Stomach (tissue), 9 donors: ENCODE measurements around the gene SPEM3. TPM values are rescaled to one million over a fixed set of nuclear protein-coding genes. Genes with fewer than 3 reads are reported as not detected.

Experiments
- DNase-seq, 2 donors: peaks; one replicate each; pipeline versions ENCODE4 v3.0.0 to v3.0.0-alpha.2; 2013 to 2019
- H3K27ac ChIP-seq, 5 donors: fragments of 200-600 bp in 4 of 5; sonication (generic) in 4 of 5; one replicate each; pipeline ENCODE4 v1.5.1; 2013 to 2019; ENCODE audit warnings: mild to moderate bottlenecking in 1 of 5, moderate library complexity in 1 of 5
- H3K27me3 ChIP-seq, 3 donors: fragments of 200-600 bp; sonication (generic); one replicate each; pipeline ENCODE4 v1.5.1; 2017 to 2019; ENCODE audit warnings: mixed run types in 1 of 3
- H3K36me3 ChIP-seq, 4 donors: fragments of 200-600 bp; sonication (generic); 1 replicate in 3 of 4; 2 replicates in 1 of 4; pipeline ENCODE4 v1.5.1; 2016 to 2019
- H3K4me1 ChIP-seq, 4 donors: fragments of 200-600 bp; sonication (generic); one replicate each; pipeline ENCODE4 v1.5.1; 2016 to 2019
- H3K4me3 ChIP-seq, 4 donors: fragments of 200-600 bp; sonication (generic) in 3 of 4; one replicate each; pipeline ENCODE4 v1.5.1; 2016 to 2019; ENCODE audit warnings: mild to moderate bottlenecking in 1 of 4
- H3K9me3 ChIP-seq, 4 donors: fragments of 200-600 bp; sonication (generic); one replicate each; pipeline ENCODE4 v1.5.1; 2016 to 2019
- EP300 ChIP-seq: sonication (generic); formaldehyde crosslinking; IDR thresholded peaks from one replicate; pipeline ENCODE4 v1.6.1; 2017; ENCODE audit warnings: antibody characterized with exemption
- POLR2A ChIP-seq, 4 donors: fragments of 450-650 bp; IDR thresholded peaks; one replicate each; pipeline ENCODE4 v1.6.1; 2016; ENCODE audit warnings: antibody characterized with exemption in 4 of 4, control low read depth in 2 of 4, mild to moderate bottlenecking in 1 of 4, moderate library complexity in 1 of 4
- POLR2AphosphoS5 ChIP-seq, 3 donors: sonication (generic); formaldehyde crosslinking; IDR thresholded peaks; one replicate each; pipeline ENCODE4 v1.6.1; 2016; ENCODE audit warnings: antibody characterized with exemption in 3 of 3
- WGBS, 5 donors: extraction: QIAGEN DNeasy Blood & Tissue Kit in 3 of 5; methylation state at CpG; one replicate each; pipeline versions ENCODE4 v1.1.5 to v1.1.7; 2013 to 2018; 5-methylcytosine and 5-hydroxymethylcytosine counted together
- intact Hi-C: fragments of 100-400 bp; cut with DNase I; formaldehyde crosslinking; loops from one replicate; pipeline ENCODE4 v1.15.1; 2023; ENCODE audit warnings: low total_unique reads
- polyA plus RNA-seq, 3 donors: library from polyadenylated mRNA; stranded (reverse); fragments of 200-250 nt; gene quantifications; one replicate each; pipeline ENCODE4 v1.2.3, GENCODE V29; 2013
- total RNA-seq, 5 donors: library from RNA; depleted of rRNA; stranded (reverse); fragments of >200 nt; gene quantifications; one replicate each; pipeline versions ENCODE4 v1.1.0 to v1.2.3, GENCODE V29; 2014 to 2016
- TF ChIP-seq, protein P1 (sequence below), 7 experiments: fragments of 450-650 bp in 4 of 7; fragments of 200-600 bp in 3 of 7; sonication (generic) in 3 of 7; IDR thresholded peaks; one replicate each; pipeline ENCODE4 v1.5.1; 2016 to 2019; ENCODE audit warnings: antibody characterized with exemption in 7 of 7, control low read depth in 2 of 7, mild to moderate bottlenecking in 1 of 7
- donor health status: healthy with polysubstance abuse.
- donor health status: Bipolar disorder and iron deficiency.
- donor health status: healthy.

Gene SPEM3
- total and polyA plus RNA-seq, 8 donors: not detected

DNA sequence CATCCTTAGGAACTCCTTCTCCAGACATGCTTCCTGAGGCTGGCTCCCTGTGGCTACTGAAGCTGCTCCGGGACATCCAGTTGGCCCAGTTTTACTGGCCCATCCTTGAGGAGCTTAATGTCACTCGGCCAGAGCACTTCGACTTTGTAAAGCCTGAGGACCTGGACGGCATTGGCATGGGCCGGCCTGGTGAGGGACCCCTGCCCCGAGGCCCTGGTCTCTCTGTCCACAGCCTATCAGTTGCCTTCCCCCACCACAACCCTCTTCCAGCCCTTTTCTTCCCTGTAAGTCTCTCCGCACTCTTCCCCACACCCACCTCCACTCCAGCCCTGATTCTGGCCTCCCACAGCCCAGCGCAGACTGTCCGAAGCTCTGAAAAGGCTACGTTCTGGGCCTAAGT, 45.8 kb upstream of the SPEM3 start:
- 90 to 95% (median 91%) methylated on average over 10 of the region's 10 CpGs for WGBS, 5 donors

DNA sequence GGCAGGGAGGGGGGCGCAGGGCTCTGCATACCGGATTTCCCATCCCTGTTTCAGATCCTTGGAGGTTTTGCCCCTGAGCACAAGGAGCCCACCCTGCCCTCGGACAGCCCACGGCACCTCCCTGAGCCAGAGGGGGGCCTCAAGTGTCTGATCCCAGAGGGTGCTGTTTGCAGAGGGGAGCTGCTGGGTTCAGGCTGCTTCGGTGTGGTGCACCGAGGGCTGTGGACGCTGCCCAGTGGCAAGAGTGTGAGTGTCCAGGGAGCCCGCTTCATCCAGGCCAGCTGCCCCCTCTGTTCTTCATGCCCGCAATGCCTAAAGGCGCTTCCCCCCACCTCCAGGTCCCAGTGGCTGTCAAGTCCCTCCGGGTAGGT, 45.3 kb upstream of the SPEM3 start:
- Histone ChIP-seq H3K36me3 (peaks cover 8 to 49% (median 43%) of the 10 kb centered on the region in 4 donors), H3K4me3 (peak overlapping the region in 3 of 4 donors; percentile 43 to 53 (median 46)), H3K27ac (peak overlapping the region in 1 of 5 donors; percentile 76), H3K9me3 (no peaks in the 10 kb centered on the region), H3K4me1 (peaks cover 25 to 46% (median 37%) of the 10 kb centered on the region in 4 donors), H3K27me3 (peaks cover 0 to 32% (median 5%) of the 10 kb centered on the region in 3 donors)
- no peak for TF ChIP-seq POLR2AphosphoS5 (IDR thresholded peaks at IDR 0.05)
- no peak for TF ChIP-seq EP300
- TF ChIP-seq POLR2A (IDR thresholded peaks at IDR 0.05): no peak
- intact Hi-C loops: no loop called here
- WGBS, 5 donors: 70 to 93% (median 87%) methylated on average over 6 to 11 of the region's 11 CpGs
- no peak for DNase-seq

More for the DNA sequence above, 45.8 kb upstream of the SPEM3 start:
- DNase-seq: no peak
- H3K36me3 ChIP-seq: peaks cover 4 to 44% (median 38%) of the 10 kb centered on the region in 4 donors
- H3K27me3 ChIP-seq: peaks cover 0 to 32% (median 5%) of the 10 kb centered on the region in 3 donors
- intact Hi-C loops: no loop called here
- no peak overlapping the region for H3K27ac ChIP-seq
- no peak overlapping the region for H3K4me3 ChIP-seq
- H3K9me3 ChIP-seq: no peaks in the 10 kb centered on the region
- TF ChIP-seq EP300: no peak
- peaks cover 25 to 46% (median 37%) of the 10 kb centered on the region in 4 donors for H3K4me1 ChIP-seq

DNA sequence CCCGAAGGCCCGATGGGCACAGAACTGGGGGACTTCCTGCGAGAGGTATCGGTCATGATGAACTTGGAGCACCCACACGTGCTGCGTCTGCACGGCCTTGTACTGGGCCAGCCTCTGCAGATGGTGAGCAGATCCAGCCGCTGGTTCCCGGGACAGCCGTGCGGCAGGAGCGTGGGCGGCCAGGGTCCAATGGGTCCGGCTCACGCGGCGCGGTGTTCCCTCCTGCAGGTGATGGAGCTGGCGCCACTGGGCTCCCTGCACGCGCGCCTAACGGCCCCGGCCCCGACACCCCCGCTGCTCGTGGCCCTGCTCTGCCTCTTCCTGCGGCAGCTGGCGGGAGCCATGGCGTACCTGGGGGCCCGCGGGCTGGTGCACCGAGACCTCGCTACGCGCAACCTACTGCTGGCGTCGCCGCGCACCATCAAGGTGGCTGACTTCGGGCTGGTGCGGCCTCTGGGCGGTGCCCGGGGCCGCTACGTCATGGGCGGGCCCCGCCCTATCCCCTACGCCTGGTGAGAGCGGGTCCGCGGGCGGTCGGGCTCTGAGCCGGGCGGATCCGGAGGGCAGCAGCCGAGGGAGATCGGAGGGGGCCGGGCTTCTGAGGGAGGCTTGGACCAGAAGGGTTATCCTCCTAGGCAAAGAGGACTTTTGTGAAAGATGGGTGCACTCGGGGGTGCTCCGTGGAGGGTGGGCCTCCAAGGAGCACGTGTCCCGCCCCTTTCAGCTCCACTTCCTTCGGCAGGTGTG, 44.7 kb upstream of the SPEM3 start:
- peak overlapping the region; percentile 41 to 53 (median 44) for H3K4me3 ChIP-seq
- intact Hi-C loops: no loop called here
- H3K27ac ChIP-seq: peak overlapping the region in 4 of 5 donors; percentile 6 to 76 (median 58)
- H3K9me3 ChIP-seq: no peaks in the 10 kb centered on the region
- DNase-seq: peak; percentile 34 to 90
- peaks cover 25 to 46% (median 37%) of the 10 kb centered on the region in 4 donors for H3K4me1 ChIP-seq
- H3K36me3 ChIP-seq: peaks cover 14 to 54% (median 48%) of the 10 kb centered on the region in 4 donors
- 40 to 56% (median 49%) methylated on average over 36 to 65 of the region's 65 CpGs for WGBS, 5 donors
- H3K27me3 ChIP-seq: peaks cover 0 to 32% (median 5%) of the 10 kb centered on the region in 3 donors
- TF ChIP-seq, protein P1, sequence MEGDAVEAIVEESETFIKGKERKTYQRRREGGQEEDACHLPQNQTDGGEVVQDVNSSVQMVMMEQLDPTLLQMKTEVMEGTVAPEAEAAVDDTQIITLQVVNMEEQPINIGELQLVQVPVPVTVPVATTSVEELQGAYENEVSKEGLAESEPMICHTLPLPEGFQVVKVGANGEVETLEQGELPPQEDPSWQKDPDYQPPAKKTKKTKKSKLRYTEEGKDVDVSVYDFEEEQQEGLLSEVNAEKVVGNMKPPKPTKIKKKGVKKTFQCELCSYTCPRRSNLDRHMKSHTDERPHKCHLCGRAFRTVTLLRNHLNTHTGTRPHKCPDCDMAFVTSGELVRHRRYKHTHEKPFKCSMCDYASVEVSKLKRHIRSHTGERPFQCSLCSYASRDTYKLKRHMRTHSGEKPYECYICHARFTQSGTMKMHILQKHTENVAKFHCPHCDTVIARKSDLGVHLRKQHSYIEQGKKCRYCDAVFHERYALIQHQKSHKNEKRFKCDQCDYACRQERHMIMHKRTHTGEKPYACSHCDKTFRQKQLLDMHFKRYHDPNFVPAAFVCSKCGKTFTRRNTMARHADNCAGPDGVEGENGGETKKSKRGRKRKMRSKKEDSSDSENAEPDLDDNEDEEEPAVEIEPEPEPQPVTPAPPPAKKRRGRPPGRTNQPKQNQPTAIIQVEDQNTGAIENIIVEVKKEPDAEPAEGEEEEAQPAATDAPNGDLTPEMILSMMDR (IDR thresholded peaks at IDR 0.05): no peak
- TF ChIP-seq POLR2AphosphoS5 (IDR thresholded peaks at IDR 0.05) (peak in 1 of 3 donors; percentile 14), POLR2A (IDR thresholded peaks at IDR 0.05) (no peak), EP300 (no peak)

DNA sequence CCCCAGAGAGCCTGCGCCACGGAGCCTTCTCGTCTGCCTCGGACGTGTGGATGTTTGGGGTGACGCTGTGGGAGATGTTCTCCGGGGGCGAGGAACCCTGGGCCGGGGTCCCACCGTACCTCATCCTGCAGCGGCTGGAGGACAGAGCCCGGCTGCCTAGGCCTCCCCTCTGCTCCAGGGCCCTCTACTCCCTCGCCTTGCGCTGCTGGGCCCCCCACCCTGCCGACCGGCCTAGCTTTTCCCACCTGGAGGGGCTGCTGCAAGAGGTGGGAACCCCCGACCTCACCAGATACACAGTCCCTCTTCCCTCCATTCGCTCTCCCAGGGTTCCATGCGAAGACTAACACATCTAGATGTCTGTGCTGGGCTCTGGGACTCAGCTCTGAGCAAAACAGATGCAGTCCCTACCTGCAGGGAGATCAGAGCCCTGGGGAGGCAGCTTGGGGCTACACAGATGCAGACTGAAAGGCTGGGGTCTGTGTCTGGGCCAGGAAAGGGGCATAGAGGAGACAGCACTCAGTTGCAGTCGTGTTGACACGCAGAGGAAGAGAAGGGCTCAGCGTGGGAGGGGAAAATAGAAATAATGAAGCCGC, 44.1 kb upstream of the SPEM3 start:
- peak overlapping the region in 4 of 5 donors; percentile 6 to 76 (median 58) for H3K27ac ChIP-seq
- intact Hi-C loops: no loop called here
- peaks cover 0 to 32% (median 5%) of the 10 kb centered on the region in 3 donors for H3K27me3 ChIP-seq
- peaks cover 21 to 61% (median 55%) of the 10 kb centered on the region in 4 donors for H3K36me3 ChIP-seq
- peak overlapping the region; percentile 41 to 53 (median 44) for H3K4me3 ChIP-seq
- H3K9me3 ChIP-seq: no peaks in the 10 kb centered on the region
- peaks cover 25 to 46% (median 37%) of the 10 kb centered on the region in 4 donors for H3K4me1 ChIP-seq
- DNase-seq: no peak
- 71 to 87% (median 74%) methylated on average over 11 to 23 of the region's 23 CpGs for WGBS, 5 donors
- TF ChIP-seq EP300: no peak
- no peak for TF ChIP-seq POLR2AphosphoS5 (IDR thresholded peaks at IDR 0.05)
- TF ChIP-seq POLR2A (IDR thresholded peaks at IDR 0.05): no peak
- TF ChIP-seq, protein P1 (IDR thresholded peaks at IDR 0.05): no peak

DNA sequence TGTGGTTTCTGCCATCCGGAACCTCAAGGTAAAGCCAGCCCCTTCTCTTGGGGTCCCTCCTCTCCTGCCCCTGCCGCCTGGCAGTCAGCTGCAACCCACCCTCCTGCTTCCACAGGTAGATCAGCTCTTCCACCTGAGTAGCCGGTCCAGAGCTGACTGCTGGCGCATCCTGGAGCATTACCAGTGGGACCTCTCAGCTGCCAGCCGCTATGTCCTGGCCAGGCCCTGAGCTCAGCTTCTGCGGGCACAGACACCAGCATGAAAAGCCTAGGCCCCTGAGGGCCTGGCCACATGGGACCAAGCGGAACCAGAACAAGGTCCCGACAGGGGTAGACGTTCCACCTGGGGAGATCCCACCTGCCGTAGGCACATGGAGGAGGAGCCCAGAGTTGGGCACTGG, 39.8 kb upstream of the SPEM3 start:
- no peak for DNase-seq
- Histone ChIP-seq H3K27me3 (peaks cover 0 to 7% (median 0%) of the 10 kb centered on the region in 3 donors), H3K9me3 (no peaks in the 10 kb centered on the region), H3K27ac (no peak overlapping the region), H3K4me1 (peaks cover 13 to 22% (median 16%) of the 10 kb centered on the region in 4 donors), H3K36me3 (peaks cover 26 to 79% (median 77%) of the 10 kb centered on the region in 4 donors), H3K4me3 (no peak overlapping the region)
- intact Hi-C loops: no loop called here
- no peak for TF ChIP-seq EP300
- no peak for TF ChIP-seq POLR2A (IDR thresholded peaks at IDR 0.05)
- no peak for TF ChIP-seq POLR2AphosphoS5 (IDR thresholded peaks at IDR 0.05)
- TF ChIP-seq, protein P1 (IDR thresholded peaks at IDR 0.05): no peak
- 90 to 95% (median 95%) methylated on average over 7 to 10 of the region's 10 CpGs for WGBS, 5 donors
